GM13977 (cell line): ENCODE results near the gene NPR3.

ENCODE experiments used
- DNase-seq: peaks from one replicate; pipeline ENCODE4 v3.0.0; 2012; ENCODE audit warnings: low spot score
- CTCF ChIP-seq: IDR thresholded peaks from 2 replicates; pipeline ENCODE4 v1.5.1; 2012; ENCODE audit warnings: mild to moderate bottlenecking, control low read depth; ENCODE audit not compliant: insufficient read depth; ENCODE audit errors: extremely low read depth, missing control alignments
- in situ Hi-C: fragments of 300-500 bp; cut with MboI; formaldehyde crosslinking; loops from one replicate; pipeline ENCODE4 v1.12.0; 2022; ENCODE audit warnings: low sequenced_read_pairs, low pct_unique_long_range_greater_than_20kb, mixed read lengths, inconsistent platforms; ENCODE audit not compliant: unreplicated experiment

NPR3 gene

DNA sequence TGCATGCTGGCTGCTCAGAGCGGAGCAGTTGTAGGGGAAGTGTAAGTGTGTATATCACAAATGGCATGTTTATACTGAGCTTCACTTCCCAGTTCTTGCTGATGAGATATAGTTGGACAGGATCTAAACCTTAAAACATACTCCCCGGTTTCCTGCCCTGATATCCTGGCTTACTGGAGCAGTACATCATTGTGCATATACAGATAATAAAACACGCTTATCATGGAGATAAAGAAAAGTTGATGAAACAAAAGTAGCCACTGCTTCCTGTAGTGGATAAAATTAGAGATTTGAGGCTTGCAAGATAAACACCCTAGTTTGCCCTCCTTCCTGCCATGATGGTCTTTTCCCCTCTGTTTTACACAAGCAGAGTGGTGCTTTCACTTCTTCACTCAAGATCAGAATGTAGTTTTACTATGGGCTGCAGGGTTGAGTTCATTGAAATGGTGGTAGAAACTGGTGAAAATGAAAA is 15.0 kb downstream of the NPR3 start:
- in situ Hi-C loops: no loop called here
- no peak for DNase-seq
- no peak for TF ChIP-seq CTCF

DNA sequence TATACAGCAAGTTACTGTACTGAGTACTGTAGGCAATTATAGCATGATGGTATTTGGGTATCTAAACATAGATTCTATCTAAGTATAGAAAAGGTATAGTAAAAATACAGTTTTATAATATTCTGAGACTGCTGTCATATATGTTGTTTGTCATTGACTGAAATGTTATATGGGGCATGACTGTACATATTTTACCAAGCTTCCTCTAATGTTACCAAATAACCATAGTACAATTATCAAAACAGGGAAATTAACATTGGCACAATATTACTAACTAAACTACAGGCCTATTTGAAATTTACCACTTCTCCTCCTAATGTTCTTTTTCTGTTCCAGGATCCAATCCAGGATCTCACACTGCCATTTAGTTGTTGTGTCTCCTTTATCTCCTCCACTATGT is 18.5 kb downstream of the NPR3 start:
- no peak for DNase-seq
- no peak for TF ChIP-seq CTCF
- in situ Hi-C loops: no loop called here

GRCh38 chr5:32733590-32734340 is 22.6 kb downstream of the NPR3 start:
- in situ Hi-C loops: no loop called here
- TF ChIP-seq CTCF: no peak

DNA sequence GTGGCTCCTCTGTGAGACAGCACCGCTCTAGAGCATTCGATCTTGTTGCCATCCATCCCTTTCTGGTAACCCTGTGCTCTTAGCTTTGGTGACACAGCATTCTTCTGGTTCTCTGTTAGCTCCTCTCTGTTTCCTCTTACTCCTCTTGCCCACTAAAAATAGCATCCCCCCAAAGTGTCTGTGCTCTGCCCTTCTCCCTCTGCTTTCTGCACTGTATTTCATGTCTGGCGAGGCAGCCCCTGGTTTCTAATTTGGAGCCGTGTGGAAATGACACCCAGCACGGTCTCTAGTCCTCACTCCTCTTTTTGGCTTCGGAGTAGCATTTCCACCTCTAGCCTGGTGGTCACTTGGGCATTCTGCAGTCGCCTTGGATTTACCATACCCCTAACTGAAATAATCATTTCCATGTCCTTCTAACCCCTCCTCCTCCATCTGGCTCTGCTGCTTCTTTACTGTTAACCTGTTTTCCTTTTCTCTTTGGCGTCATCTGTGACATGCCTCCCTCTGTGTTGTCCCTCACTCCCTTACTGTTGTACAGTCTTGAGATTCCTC is 23.8 kb downstream of the NPR3 start:
- no peak for DNase-seq
- TF ChIP-seq CTCF: no peak
- in situ Hi-C loops: no loop called here

More at GRCh38 chr5:32733590-32734340, 22.6 kb downstream of the NPR3 start:
- DNase-seq: no peak

GRCh38 chr5:32735512-32735911 is 24.4 kb downstream of the NPR3 start:
- in situ Hi-C loops: no loop called here
- DNase-seq: no peak
- no peak for TF ChIP-seq CTCF

- DNase-seq: no peak
- no peak for TF ChIP-seq CTCF
- in situ Hi-C loops: no loop called here
Observed at GRCh38 chr5:32736842-32737241, 25.7 kb downstream of the NPR3 start.
